Liver (tissue), 3 donors: ENCODE measurements around the gene CHN2.

Experiments used
- CTCF ChIP-seq: fragments of 150-350 bp; IDR thresholded peaks from 2 replicates; pipeline ENCODE4 v1.5.1; 2017; ENCODE audit warnings: improper control_type of control experiment, low read depth, low read length; ENCODE audit not compliant: missing input control
- FOXA1 ChIP-seq: IDR thresholded peaks from 2 replicates; pipeline ENCODE4 v1.6.1; 2016; ENCODE audit warnings: antibody characterized with exemption
- TAF1 ChIP-seq: conservative IDR thresholded peaks from 2 replicates; pipeline ENCODE4 v1.6.1; 2016; ENCODE audit warnings: antibody characterized with exemption, mild to moderate bottlenecking
- donor health status: healthy.
- donor health status: healthy.

- TF ChIP-seq CTCF (no peak), FOXA1 (no peak), TAF1 (no peak)
Observed at GRCh38 chr7:29202651-29203069, 8.1 kb downstream of the CHN2 start.
